ENCODE data around the gene LRFN4. TPM values are rescaled to one million over a fixed set of nuclear protein-coding genes. Genes with fewer than 3 reads are reported as not detected.

LRFN4 gene
- total RNA-seq, 2 donors from 2014 or later: 12.4 to 23.0 TPM

GRCh38 chr11:66870131-66870530, 13.3 kb downstream of the LRFN4 start:
- Histone ChIP-seq H3K4me3 (no peak overlapping the region), H3K36me3 (peaks cover 3% of the 10 kb centered on the region), H3K27ac (no peak overlapping the region), H3K9me3 (no peaks in the 10 kb centered on the region), H3K4me1 (ENCODE audit: control insufficient read depth in 1 of 2, low read depth in 2 of 2) (no peaks in the 10 kb centered on the region), H3K27me3 (replicated peaks; ENCODE audit: insufficient read depth) (no peaks in the 10 kb centered on the region)
- ATAC-seq (ENCODE audit: insufficient number of reproducible peaks, low FRiP score, low read depth) (no peak), DNase-seq (ENCODE audit: low spot score) (no peak)
- TF ChIP-seq, protein P1, sequence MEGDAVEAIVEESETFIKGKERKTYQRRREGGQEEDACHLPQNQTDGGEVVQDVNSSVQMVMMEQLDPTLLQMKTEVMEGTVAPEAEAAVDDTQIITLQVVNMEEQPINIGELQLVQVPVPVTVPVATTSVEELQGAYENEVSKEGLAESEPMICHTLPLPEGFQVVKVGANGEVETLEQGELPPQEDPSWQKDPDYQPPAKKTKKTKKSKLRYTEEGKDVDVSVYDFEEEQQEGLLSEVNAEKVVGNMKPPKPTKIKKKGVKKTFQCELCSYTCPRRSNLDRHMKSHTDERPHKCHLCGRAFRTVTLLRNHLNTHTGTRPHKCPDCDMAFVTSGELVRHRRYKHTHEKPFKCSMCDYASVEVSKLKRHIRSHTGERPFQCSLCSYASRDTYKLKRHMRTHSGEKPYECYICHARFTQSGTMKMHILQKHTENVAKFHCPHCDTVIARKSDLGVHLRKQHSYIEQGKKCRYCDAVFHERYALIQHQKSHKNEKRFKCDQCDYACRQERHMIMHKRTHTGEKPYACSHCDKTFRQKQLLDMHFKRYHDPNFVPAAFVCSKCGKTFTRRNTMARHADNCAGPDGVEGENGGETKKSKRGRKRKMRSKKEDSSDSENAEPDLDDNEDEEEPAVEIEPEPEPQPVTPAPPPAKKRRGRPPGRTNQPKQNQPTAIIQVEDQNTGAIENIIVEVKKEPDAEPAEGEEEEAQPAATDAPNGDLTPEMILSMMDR (IDR thresholded peaks at IDR 0.05): no peak

GRCh38 chr11:66870616-66871520, 14.0 kb downstream of the LRFN4 start:
- no peaks in the 10 kb centered on the region for H3K4me1 ChIP-seq (ENCODE audit: control insufficient read depth in 1 of 2, low read depth in 2 of 2)
- H3K4me3 ChIP-seq: no peak overlapping the region
- no peaks in the 10 kb centered on the region for H3K9me3 ChIP-seq
- ATAC-seq (ENCODE audit: insufficient number of reproducible peaks, low FRiP score, low read depth) (no peak), DNase-seq (ENCODE audit: low spot score) (no peak)
- no peaks in the 10 kb centered on the region for H3K27me3 ChIP-seq (replicated peaks; ENCODE audit: insufficient read depth)
- H3K27ac ChIP-seq: no peak overlapping the region
- TF ChIP-seq, protein P1 (IDR thresholded peaks at IDR 0.05): no peak
- peaks cover 3% of the 10 kb centered on the region for H3K36me3 ChIP-seq

DNA sequence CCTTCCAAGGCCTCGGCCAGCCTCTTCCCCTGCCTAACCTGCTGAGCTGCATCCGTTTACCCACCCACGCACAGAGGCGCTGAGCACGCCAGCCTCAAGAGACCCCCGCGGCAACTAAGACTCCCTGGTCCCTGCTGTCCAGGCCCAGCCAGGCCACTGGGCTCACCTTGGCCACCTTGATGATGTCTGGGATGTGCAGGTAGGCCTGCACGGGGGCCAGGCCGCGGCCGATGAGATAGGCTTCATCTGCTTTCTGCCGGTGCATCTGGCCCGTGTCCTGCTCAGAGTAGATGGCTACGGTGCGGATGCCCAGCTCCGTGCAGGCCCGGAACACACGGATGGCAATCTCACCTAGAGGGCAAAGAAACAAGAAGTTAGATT, 14.6 kb downstream of the LRFN4 start:
- no peak overlapping the region for H3K27ac ChIP-seq
- TF ChIP-seq, protein P1 (IDR thresholded peaks at IDR 0.05): no peak
- H3K9me3 ChIP-seq: no peaks in the 10 kb centered on the region
- H3K4me3 ChIP-seq: no peak overlapping the region
- peaks cover 3% of the 10 kb centered on the region for H3K36me3 ChIP-seq
- DNase-seq (ENCODE audit: low spot score) (no peak), ATAC-seq (ENCODE audit: insufficient number of reproducible peaks, low FRiP score, low read depth) (no peak)
- H3K4me1 ChIP-seq (ENCODE audit: control insufficient read depth in 1 of 2, low read depth in 2 of 2): no peaks in the 10 kb centered on the region
- H3K27me3 ChIP-seq (replicated peaks; ENCODE audit: insufficient read depth): no peaks in the 10 kb centered on the region

GRCh38 chr11:66874232-66874631, 17.4 kb downstream of the LRFN4 start:
- no peaks in the 10 kb centered on the region for H3K9me3 ChIP-seq
- H3K27me3 ChIP-seq (replicated peaks; ENCODE audit: insufficient read depth): no peaks in the 10 kb centered on the region
- DNase-seq (ENCODE audit: low spot score) (no peak), ATAC-seq (ENCODE audit: insufficient number of reproducible peaks, low FRiP score, low read depth) (no peak)
- H3K4me1 ChIP-seq (ENCODE audit: control insufficient read depth in 1 of 2, low read depth in 2 of 2): no peaks in the 10 kb centered on the region
- TF ChIP-seq, protein P1 (IDR thresholded peaks at IDR 0.05): no peak
- peaks cover 3% of the 10 kb centered on the region for H3K36me3 ChIP-seq
- H3K4me3 ChIP-seq: no peak overlapping the region
- no peak overlapping the region for H3K27ac ChIP-seq

DNA sequence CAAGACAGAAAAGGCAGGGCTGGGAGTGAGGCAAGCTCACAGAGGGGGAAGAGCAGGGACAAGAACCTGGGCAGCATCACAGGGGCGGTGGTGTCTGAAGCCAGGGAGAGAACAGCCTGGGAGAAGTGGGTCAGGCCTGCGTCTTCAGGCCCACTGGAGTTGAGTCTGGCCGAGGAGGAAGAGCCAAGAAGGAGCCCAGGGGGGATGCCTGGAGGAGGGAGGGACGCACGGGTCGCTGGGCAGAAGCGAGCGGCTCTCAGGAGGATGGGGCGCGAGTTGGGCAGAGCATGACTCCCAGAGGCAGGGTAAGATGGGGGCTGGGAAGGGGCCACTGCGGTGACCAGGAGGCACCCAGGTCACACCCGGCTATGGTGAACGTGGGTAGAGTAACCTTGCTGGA, 18.5 kb downstream of the LRFN4 start:
- H3K27ac ChIP-seq: no peak overlapping the region
- H3K4me3 ChIP-seq: no peak overlapping the region
- H3K4me1 ChIP-seq (ENCODE audit: control insufficient read depth in 1 of 2, low read depth in 2 of 2): no peaks in the 10 kb centered on the region
- H3K36me3 ChIP-seq: no peaks in the 10 kb centered on the region
- H3K9me3 ChIP-seq: no peaks in the 10 kb centered on the region
- DNase-seq (ENCODE audit: low spot score) (no peak), ATAC-seq (ENCODE audit: insufficient number of reproducible peaks, low FRiP score, low read depth) (no peak)
- H3K27me3 ChIP-seq (replicated peaks; ENCODE audit: insufficient read depth): no peaks in the 10 kb centered on the region
- TF ChIP-seq, protein P1 (IDR thresholded peaks at IDR 0.05): no peak
